ENCODE results near the gene COMMD1.

DNA sequence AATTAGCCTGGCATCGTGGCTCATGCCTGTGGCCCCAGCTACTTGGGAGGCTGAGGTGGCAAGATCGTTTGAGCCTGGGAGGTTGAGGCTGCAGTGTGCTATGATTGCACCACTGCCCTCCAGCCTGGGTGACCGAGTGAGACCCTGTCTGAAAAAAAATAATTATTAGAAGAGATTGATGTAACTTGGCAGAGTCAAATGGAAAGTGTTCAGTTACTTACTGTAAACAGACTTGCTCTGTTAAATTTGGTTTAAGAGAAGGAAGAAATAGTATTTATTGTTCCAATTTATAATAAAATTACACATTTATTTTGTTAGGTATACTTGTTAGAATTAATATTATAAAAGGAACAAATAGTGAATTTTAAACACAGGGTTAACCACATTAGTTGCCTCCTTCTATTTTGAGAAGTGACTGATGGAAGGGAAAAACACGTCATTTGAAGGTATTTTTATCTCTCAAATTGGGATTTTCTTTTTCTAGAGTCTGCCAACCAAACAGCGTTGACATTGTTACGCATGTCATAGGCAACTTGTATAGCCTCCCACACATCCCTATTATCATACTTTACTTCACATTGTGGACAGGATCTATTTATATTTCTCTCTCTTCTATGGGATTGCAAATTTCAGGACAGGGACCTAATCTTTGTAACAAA, 171.6 kb downstream of the COMMD1 start:
- TF ChIP-seq, protein P1, sequence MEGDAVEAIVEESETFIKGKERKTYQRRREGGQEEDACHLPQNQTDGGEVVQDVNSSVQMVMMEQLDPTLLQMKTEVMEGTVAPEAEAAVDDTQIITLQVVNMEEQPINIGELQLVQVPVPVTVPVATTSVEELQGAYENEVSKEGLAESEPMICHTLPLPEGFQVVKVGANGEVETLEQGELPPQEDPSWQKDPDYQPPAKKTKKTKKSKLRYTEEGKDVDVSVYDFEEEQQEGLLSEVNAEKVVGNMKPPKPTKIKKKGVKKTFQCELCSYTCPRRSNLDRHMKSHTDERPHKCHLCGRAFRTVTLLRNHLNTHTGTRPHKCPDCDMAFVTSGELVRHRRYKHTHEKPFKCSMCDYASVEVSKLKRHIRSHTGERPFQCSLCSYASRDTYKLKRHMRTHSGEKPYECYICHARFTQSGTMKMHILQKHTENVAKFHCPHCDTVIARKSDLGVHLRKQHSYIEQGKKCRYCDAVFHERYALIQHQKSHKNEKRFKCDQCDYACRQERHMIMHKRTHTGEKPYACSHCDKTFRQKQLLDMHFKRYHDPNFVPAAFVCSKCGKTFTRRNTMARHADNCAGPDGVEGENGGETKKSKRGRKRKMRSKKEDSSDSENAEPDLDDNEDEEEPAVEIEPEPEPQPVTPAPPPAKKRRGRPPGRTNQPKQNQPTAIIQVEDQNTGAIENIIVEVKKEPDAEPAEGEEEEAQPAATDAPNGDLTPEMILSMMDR (IDR thresholded peaks at IDR 0.05) = no peak
- no peak for TF ChIP-seq POLR2A (IDR thresholded peaks at IDR 0.05)

Measured in uterus (tissue), 2 donors.